ENCODE data around the gene AASDH. TPM values are rescaled to one million over a fixed set of nuclear protein-coding genes. Genes with fewer than 3 reads are reported as not detected.

Gene AASDH
- total RNA-seq, 2 donors from 2014 or later: 12.8 to 18.5 TPM

- DNase-seq (ENCODE audit: low spot score): peak; percentile 32
- Histone ChIP-seq H3K36me3 (no peaks in the 10 kb centered on the region), H3K4me1 (replicated peaks) (no peaks in the 10 kb centered on the region), H3K4me3 (no peak overlapping the region), H3K27ac (no peak overlapping the region), H3K9me3 (no peaks in the 10 kb centered on the region), H3K27me3 (replicated peaks; ENCODE audit: insufficient read depth) (no peaks in the 10 kb centered on the region)
- TF ChIP-seq CTCF (IDR thresholded peaks at IDR 0.05) (peak in 3 of 4 experiments; percentile 64 to 68 (median 64)), POLR2A (IDR thresholded peaks at IDR 0.05) (no peak)
- WGBS: 61% methylated on average over 5 of the region's 5 CpGs
- intact Hi-C loops (cut with DNase I): loop anchor here (10.0 kb wide), 1 partner anchor 410 kb away; no protein-coding TSS in a partner anchor
These were observed 37.6 kb upstream of the AASDH start for GRCh38 chr4:56424697-56425514.

GRCh38 chr4:56424176-56424575 lies 36.9 kb upstream of the AASDH start:
- H3K27me3 ChIP-seq (replicated peaks; ENCODE audit: insufficient read depth): no peaks in the 10 kb centered on the region
- no peaks in the 10 kb centered on the region for H3K36me3 ChIP-seq
- no peak overlapping the region for H3K27ac ChIP-seq
- intact Hi-C loops (cut with DNase I): loop anchor here (10.0 kb wide), 1 partner anchor 411 kb away; no protein-coding TSS in a partner anchor
- no peak for TF ChIP-seq POLR2A (IDR thresholded peaks at IDR 0.05)
- TF ChIP-seq CTCF (IDR thresholded peaks at IDR 0.05): no peak
- no peak for TF ChIP-seq POLR2AphosphoS5 (IDR thresholded peaks at IDR 0.05)
- no peaks in the 10 kb centered on the region for H3K9me3 ChIP-seq
- WGBS: 91% methylated on average over 5 of the region's 5 CpGs
- H3K4me3 ChIP-seq: no peak overlapping the region
- DNase-seq (ENCODE audit: low spot score): no peak
- no peaks in the 10 kb centered on the region for H3K4me1 ChIP-seq (replicated peaks)

GRCh38 chr4:56417396-56417795 lies 30.1 kb upstream of the AASDH start:
- Histone ChIP-seq H3K4me1 (replicated peaks) (no peaks in the 10 kb centered on the region), H3K4me3 (no peak overlapping the region), H3K27ac (no peak overlapping the region), H3K36me3 (no peaks in the 10 kb centered on the region), H3K27me3 (replicated peaks; ENCODE audit: insufficient read depth) (no peaks in the 10 kb centered on the region), H3K9me3 (no peaks in the 10 kb centered on the region)
- DNase-seq (ENCODE audit: low spot score): no peak
- TF ChIP-seq POLR2A (IDR thresholded peaks at IDR 0.05): no peak
- TF ChIP-seq CTCF (IDR thresholded peaks at IDR 0.05): no peak
- no peak for TF ChIP-seq POLR2AphosphoS5 (IDR thresholded peaks at IDR 0.05)
- intact Hi-C loops (cut with DNase I): no loop called here
- 92% methylated on average over 3 of the region's 3 CpGs for WGBS

GRCh38 chr4:56416349-56416748 lies 29.1 kb upstream of the AASDH start:
- H3K36me3 ChIP-seq: no peaks in the 10 kb centered on the region
- no peaks in the 10 kb centered on the region for H3K9me3 ChIP-seq
- TF ChIP-seq POLR2A (IDR thresholded peaks at IDR 0.05): no peak
- TF ChIP-seq CTCF (IDR thresholded peaks at IDR 0.05): no peak
- no peak for TF ChIP-seq POLR2AphosphoS5 (IDR thresholded peaks at IDR 0.05)
- 78% methylated on average over 3 of the region's 3 CpGs for WGBS
- DNase-seq (ENCODE audit: low spot score): no peak
- no peak overlapping the region for H3K27ac ChIP-seq
- intact Hi-C loops (cut with DNase I): no loop called here
- H3K4me3 ChIP-seq: no peak overlapping the region
- H3K4me1 ChIP-seq (replicated peaks): no peaks in the 10 kb centered on the region
- no peaks in the 10 kb centered on the region for H3K27me3 ChIP-seq (replicated peaks; ENCODE audit: insufficient read depth)

GRCh38 chr4:56414135-56414670 lies 26.9 kb upstream of the AASDH start:
- 84% methylated on average over 4 of the region's 4 CpGs for WGBS
- H3K27me3 ChIP-seq (replicated peaks; ENCODE audit: insufficient read depth): no peaks in the 10 kb centered on the region
- TF ChIP-seq POLR2AphosphoS5 (IDR thresholded peaks at IDR 0.05) (no peak), POLR2A (IDR thresholded peaks at IDR 0.05) (no peak), CTCF (IDR thresholded peaks at IDR 0.05) (no peak)
- H3K4me3 ChIP-seq: no peak overlapping the region
- no peak for DNase-seq (ENCODE audit: low spot score)
- intact Hi-C loops (cut with DNase I): no loop called here
- H3K4me1 ChIP-seq (replicated peaks): no peaks in the 10 kb centered on the region
- H3K27ac ChIP-seq: no peak overlapping the region
- H3K9me3 ChIP-seq: no peaks in the 10 kb centered on the region
- no peaks in the 10 kb centered on the region for H3K36me3 ChIP-seq

Data from prostate gland (tissue), 2 donors.